AG04450 (cell line): ENCODE measurements around the gene ZKSCAN5. TPM values are rescaled to one million over a fixed set of nuclear protein-coding genes. Genes with fewer than 3 reads are reported as not detected.
"Not testable (repeated sequence)": the region's sequence is repeated elsewhere in the genome, so short reads cannot be mapped to it uniquely, and the experiment has no call there.

Experiments used
- CTCF ChIA-PET: fragments of 300-600, 350-600 bp; formaldehyde crosslinking; extraction: SDS; loops from one replicate; lab custom pipeline; 2022; ENCODE audit warnings: antibody characterized with exemption, inconsistent platforms; lab: Charles Lee
- POLR2A ChIA-PET: fragments of 350-600 bp; formaldehyde crosslinking; extraction: SDS; loops from one replicate; lab custom pipeline; 2021; ENCODE audit warnings: antibody characterized with exemption, inconsistent platforms; lab: Yijun Ruan, JAX
- DNase-seq: peaks from one replicate; pipeline ENCODE4 v3.0.0-alpha.2; 2011; ENCODE audit warnings: low read depth, low spot score
- H3K27ac ChIP-seq: one replicate; pipeline ENCODE4 v1.5.1; 2012; ENCODE audit warnings: low read depth, low read length, control low read depth
- H3K27me3 ChIP-seq: one replicate; pipeline ENCODE4 v1.6.0; 2012; ENCODE audit warnings: low read length; ENCODE audit not compliant: control insufficient read depth, insufficient read depth
- H3K4me3 ChIP-seq: 2 replicates; pipeline ENCODE4 v1.5.1; 2011; ENCODE audit warnings: mild to moderate bottlenecking, low read depth, low read length, control low read depth
- H3K9me3 ChIP-seq: 2 replicates; pipeline ENCODE4 v1.5.1; 2012; ENCODE audit warnings: low read length; ENCODE audit not compliant: control insufficient read depth, insufficient read depth
- CTCF ChIP-seq: IDR thresholded peaks from 2 replicates; pipeline ENCODE4 v1.5.1; 2011; ENCODE audit warnings: low read depth, low read length, control low read depth, inconsistent platforms
- polyA plus RNA-seq: library from polyadenylated mRNA; depleted of rRNA; stranded (reverse); fragments of >200 nt; gene quantifications from 2 replicates; pipeline ENCODE4 v1.2.3, GENCODE V29; 2011

ZKSCAN5 gene
- polyA plus RNA-seq, 1 experiment = 13.4 TPM

- Histone ChIP-seq H3K4me3 (no peak overlapping the region), H3K27me3 (no peaks in the 10 kb centered on the region), H3K27ac (no peak overlapping the region), H3K9me3 (peaks cover 76% of the 10 kb centered on the region)
- no peak for DNase-seq
- CTCF ChIA-PET = interaction anchor here (0.6 kb wide), 1 partner anchor 543 kb away, joined by 4 read pairs; no protein-coding TSS in a partner anchor
- no peak for TF ChIP-seq CTCF
- POLR2A ChIA-PET = no interaction called here
These were observed 34.9 kb downstream of the ZKSCAN5 start for GRCh38 chr7:99539213-99539811.

- no peak for DNase-seq
- CTCF ChIA-PET = no interaction called here
These were observed 36.1 kb downstream of the ZKSCAN5 start for GRCh38 chr7:99540542-99540941.

GRCh38 chr7:99541212-99541611, 36.8 kb downstream of the ZKSCAN5 start:
- H3K9me3 ChIP-seq = peaks cover 60% of the 10 kb centered on the region
- CTCF ChIA-PET = no interaction called here
- H3K27ac ChIP-seq = no peak overlapping the region
- TF ChIP-seq CTCF = no peak
- POLR2A ChIA-PET = no interaction called here
- DNase-seq = no peak
- H3K27me3 ChIP-seq = no peaks in the 10 kb centered on the region
- no peak overlapping the region for H3K4me3 ChIP-seq

More at GRCh38 chr7:99540542-99540941, 36.1 kb downstream of the ZKSCAN5 start:
- Histone ChIP-seq H3K27ac (no peak overlapping the region), H3K4me3 (no peak overlapping the region), H3K9me3 (peaks cover 66% of the 10 kb centered on the region), H3K27me3 (no peaks in the 10 kb centered on the region)
- TF ChIP-seq CTCF = no peak
- POLR2A ChIA-PET = interaction anchor here (0.5 kb wide), 1 partner anchor 65 kb away, joined by 8 read pairs; no protein-coding TSS in a partner anchor

GRCh38 chr7:99543081-99543671, 38.7 kb downstream of the ZKSCAN5 start:
- Histone ChIP-seq H3K27me3 (no peaks in the 10 kb centered on the region), H3K27ac (no peak overlapping the region), H3K9me3 (peaks cover 53% of the 10 kb centered on the region), H3K4me3 (no peak overlapping the region)
- ChIA-PET POLR2A (no interaction called here), CTCF (no interaction called here)
- no peak for DNase-seq
- TF ChIP-seq CTCF = no peak

- Histone ChIP-seq H3K9me3 (peaks cover 50% of the 10 kb centered on the region), H3K4me3 (no peak overlapping the region), H3K27me3 (no peaks in the 10 kb centered on the region), H3K27ac (no peak overlapping the region)
- POLR2A ChIA-PET = no interaction called here
- DNase-seq = no peak
- TF ChIP-seq CTCF = no peak
- CTCF ChIA-PET = no interaction called here
These were observed 39.5 kb downstream of the ZKSCAN5 start for GRCh38 chr7:99543916-99544315.

- H3K27ac ChIP-seq, H3K27me3 ChIP-seq, POLR2A ChIA-PET, CTCF ChIA-PET, H3K4me3 ChIP-seq, DNase-seq: not testable (repeated sequence)
- peaks cover 37% of the 10 kb centered on the region for H3K9me3 ChIP-seq
These were observed 40.8 kb downstream of the ZKSCAN5 start for GRCh38 chr7:99545308-99545707.

- H3K4me3 ChIP-seq, POLR2A ChIA-PET, H3K9me3 ChIP-seq, DNase-seq, CTCF ChIA-PET, H3K27ac ChIP-seq, H3K27me3 ChIP-seq: not testable (repeated sequence)
These were observed 45.1 kb downstream of the ZKSCAN5 start for GRCh38 chr7:99549545-99549944.
